MG63 (cell line): ENCODE measurements around the gene CYS1. TPM values are rescaled to one million over a fixed set of nuclear protein-coding genes. Genes with fewer than 3 reads are reported as not detected.
"Not testable (repeated sequence)": the region's sequence is repeated elsewhere in the genome, so short reads cannot be mapped to it uniquely, and the experiment has no call there.

Experiments
- DNase-seq: peaks from one replicate; pipeline ENCODE4 v3.0.0-alpha.2; 2020
- H3K27me3 ChIP-seq: fragments of 250-450 bp; sonication (Bioruptor Pico); 2 replicates; pipeline ENCODE4 v1.5.1; 2020; ENCODE audit warnings: mild to moderate bottlenecking, moderate library complexity
- H3K36me3 ChIP-seq: fragments of 250-450 bp; sonication (Bioruptor Pico); 2 replicates; pipeline ENCODE4 v1.5.1; 2020; ENCODE audit warnings: mild to moderate bottlenecking, moderate library complexity
- H3K4me3 ChIP-seq: fragments of 250-450 bp; sonication (Bioruptor Pico); 2 replicates; pipeline ENCODE4 v1.5.1; 2020; ENCODE audit warnings: mild to moderate bottlenecking, moderate library complexity
- H3K9me3 ChIP-seq: fragments of 250-450 bp; sonication (Bioruptor Pico); 2 replicates; pipeline ENCODE4 v1.5.1; 2020; ENCODE audit warnings: mild to moderate bottlenecking, moderate library complexity
- total RNA-seq: library from RNA; depleted of rRNA; stranded (reverse); fragments of >200 nt; shearing (Covaris generic); gene quantifications from 2 replicates; pipeline ENCODE4 v1.2.3, GENCODE V29; 2014; ENCODE audit warnings: low replicate concordance

CYS1 gene
- total RNA-seq, 1 experiment from 2014 or later, result 2.0 TPM

DNA sequence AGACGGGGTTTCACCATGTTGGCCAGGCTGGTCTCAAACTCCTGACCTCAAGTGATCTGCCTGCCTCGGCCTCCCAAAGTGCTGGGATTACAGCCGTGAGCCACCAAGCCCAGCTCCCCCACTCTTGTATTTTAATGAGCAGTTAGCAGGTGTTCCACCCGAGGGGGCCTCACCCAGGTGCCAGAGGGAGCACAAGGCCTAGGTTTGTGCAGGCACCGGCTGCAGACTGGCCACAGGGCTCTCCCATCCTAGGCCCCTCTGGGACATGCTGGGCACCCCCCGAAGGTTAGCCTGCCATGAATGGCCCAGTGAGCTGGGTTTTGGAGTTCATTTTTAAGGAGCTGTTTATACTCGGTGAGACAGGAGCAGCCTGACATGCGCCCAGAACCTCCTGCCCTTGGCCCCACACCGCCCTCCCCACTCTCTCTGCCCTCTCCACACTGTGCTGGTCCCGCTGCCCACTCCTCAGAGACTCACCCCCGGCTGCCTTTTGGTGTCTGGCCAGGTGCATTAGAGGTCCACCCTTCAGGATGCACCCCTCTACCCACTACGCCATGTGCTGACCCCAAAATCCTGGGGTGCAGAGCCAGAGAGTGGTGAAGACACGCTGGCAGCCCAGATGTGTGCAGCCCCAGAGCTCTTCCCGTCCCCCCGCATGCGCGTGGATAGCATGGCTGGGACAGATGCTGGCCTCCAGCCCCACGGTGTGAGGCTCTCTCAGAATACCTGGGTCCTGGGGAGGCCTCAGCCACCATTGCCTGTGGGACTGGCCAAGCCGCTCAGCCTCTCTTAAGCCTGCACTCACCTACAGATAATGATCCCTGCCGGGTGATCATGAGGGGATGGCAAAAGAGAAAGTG is 48.1 kb downstream of the CYS1 start:
- H3K9me3 ChIP-seq, result no peaks in the 10 kb centered on the region
- no peaks in the 10 kb centered on the region for H3K36me3 ChIP-seq
- H3K4me3 ChIP-seq, result no peak overlapping the region
- no peak for DNase-seq
- H3K27me3 ChIP-seq, result no peaks in the 10 kb centered on the region

DNA sequence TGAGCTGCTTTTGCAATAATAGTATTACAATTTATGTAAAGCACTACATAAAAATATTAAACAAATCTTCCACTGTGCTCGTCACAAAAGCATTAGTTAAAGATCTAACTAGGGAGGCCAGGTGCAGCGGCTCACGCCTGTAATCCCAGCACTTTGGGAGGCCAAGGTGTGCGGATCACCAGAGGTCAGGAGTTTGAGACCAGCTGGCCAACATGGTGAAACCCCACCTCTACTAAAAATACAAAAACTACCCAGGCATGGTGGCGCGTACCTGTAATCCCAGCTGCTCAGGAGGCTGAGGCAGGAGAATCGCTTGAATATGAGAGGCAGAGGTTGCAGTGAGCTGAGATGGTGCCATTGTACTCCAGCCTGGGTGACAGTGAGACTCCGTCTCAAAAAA is 49.4 kb downstream of the CYS1 start:
- H3K27me3 ChIP-seq, H3K9me3 ChIP-seq, H3K36me3 ChIP-seq, DNase-seq, H3K4me3 ChIP-seq: not testable (repeated sequence)

DNA sequence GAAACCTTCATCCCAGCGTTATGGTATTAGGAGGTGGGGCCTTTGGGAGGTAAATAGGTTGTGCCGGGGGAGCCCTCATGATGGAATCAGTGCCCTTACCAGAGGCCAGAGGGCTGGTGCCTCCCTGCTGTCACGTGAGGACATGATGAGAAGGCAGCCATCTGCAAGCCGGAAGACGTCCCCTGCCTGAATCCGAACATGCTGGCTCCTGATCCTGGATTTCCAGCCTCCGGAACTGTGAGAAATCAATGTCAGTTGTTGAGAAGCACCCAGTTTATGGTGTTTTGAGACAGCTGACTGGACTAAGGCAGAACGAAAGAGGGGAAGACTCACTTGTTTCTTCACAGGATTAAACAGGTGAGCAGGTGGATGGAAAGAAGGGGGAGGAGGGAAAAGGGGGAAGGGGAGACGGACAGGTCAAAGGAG is 49.9 kb downstream of the CYS1 start:
- H3K4me3 ChIP-seq, result no peak overlapping the region
- H3K36me3 ChIP-seq, result no peaks in the 10 kb centered on the region
- DNase-seq, result no peak
- no peaks in the 10 kb centered on the region for H3K27me3 ChIP-seq
- H3K9me3 ChIP-seq, result no peaks in the 10 kb centered on the region

DNA sequence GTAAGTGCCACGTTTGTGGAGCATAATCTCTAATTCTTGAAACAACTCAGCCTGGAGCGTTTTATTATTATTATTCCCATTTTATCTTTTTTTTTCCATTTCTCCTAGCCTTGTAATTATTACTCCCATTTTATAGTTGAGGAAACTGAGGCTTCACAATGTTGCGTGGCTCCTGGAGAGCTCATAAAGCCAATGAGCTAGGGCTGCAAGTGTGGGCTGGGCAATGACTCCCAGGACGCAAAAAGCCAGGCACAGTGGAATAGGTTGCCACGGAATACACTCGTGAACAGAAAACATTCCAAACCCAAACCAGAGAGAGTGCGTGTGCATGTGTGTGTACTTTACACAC is 50.4 kb downstream of the CYS1 start:
- no peak for DNase-seq
- Histone ChIP-seq H3K36me3 (no peaks in the 10 kb centered on the region), H3K9me3 (no peaks in the 10 kb centered on the region), H3K27me3 (no peaks in the 10 kb centered on the region), H3K4me3 (no peak overlapping the region)

DNA sequence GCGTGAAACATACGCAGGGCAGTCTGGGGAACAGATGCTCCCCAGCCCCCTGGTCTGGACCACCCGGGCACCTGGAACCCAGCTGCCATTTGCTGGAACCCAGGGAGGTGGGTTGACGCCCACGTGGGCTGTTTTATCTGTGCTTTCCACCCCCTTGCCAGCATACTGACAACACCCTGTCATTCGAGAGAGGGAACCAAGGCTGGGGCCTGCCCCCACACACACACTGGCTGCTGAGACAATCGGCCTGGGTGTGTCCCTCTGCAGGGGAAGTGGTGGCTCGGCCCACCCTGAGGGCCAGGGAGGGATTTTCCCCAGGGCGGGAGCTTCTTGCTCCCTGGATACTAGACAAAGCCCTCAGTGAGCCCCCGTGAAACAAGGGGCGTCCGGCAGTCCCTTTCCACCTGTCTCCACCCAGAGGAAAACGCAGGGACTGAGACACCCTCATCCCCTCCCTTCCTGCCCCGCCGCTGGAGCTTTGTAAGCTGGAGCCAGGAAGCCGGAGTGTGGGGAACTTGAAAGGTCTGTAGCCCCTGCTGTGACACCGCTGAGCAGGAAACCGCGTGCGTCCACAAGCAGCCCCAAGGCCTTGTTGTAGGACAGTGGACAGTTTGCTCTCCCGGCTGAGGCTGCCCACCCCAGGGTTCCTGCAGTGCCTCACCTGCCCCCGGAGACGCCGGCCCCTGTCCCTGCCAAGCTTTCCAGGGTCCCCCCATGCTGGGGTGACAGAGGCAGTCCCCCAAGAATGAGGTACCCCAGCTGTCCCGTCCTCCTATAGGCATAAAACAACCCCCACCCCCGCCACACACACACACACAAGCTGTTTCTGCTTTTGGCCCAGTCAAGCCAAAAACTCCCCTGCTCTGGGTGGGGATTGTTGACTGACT is 51.0 kb downstream of the CYS1 start:
- no peak for DNase-seq

DNA sequence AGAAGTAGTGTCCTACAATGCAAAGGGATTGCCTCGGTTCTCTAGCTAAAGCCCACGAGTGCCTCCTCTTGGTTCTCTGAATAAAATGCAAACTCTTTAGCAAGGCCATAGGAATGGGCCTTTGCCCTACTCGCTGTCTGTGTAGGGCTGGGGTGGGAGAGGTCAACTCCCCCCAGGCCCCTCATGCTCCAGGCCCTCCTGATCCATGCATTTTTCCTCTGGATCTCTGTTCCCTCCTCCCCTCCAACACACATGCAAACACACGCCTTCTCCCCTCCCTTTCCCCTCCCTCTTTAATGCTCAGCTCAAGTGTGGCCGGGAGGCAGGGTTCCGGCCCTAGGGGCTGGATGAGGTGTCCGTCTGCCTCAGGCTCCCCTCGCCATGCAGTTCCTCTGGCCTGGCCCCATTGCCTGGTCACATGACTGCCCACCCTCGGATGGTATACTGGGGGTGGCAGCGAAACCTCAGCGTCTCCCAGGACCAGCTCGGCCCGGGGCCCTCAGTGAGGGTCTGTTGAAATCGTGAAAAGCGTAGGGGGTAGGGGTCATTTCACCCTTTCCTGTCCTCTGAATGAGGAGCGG is 51.7 kb downstream of the CYS1 start:
- no peaks in the 10 kb centered on the region for H3K27me3 ChIP-seq
- no peak overlapping the region for H3K4me3 ChIP-seq
- no peaks in the 10 kb centered on the region for H3K36me3 ChIP-seq
- H3K9me3 ChIP-seq, result no peaks in the 10 kb centered on the region
- no peak for DNase-seq

More for the DNA sequence above, 51.0 kb downstream of the CYS1 start:
- no peaks in the 10 kb centered on the region for H3K9me3 ChIP-seq
- H3K27me3 ChIP-seq, result no peaks in the 10 kb centered on the region
- no peak overlapping the region for H3K4me3 ChIP-seq
- H3K36me3 ChIP-seq, result no peaks in the 10 kb centered on the region

DNA sequence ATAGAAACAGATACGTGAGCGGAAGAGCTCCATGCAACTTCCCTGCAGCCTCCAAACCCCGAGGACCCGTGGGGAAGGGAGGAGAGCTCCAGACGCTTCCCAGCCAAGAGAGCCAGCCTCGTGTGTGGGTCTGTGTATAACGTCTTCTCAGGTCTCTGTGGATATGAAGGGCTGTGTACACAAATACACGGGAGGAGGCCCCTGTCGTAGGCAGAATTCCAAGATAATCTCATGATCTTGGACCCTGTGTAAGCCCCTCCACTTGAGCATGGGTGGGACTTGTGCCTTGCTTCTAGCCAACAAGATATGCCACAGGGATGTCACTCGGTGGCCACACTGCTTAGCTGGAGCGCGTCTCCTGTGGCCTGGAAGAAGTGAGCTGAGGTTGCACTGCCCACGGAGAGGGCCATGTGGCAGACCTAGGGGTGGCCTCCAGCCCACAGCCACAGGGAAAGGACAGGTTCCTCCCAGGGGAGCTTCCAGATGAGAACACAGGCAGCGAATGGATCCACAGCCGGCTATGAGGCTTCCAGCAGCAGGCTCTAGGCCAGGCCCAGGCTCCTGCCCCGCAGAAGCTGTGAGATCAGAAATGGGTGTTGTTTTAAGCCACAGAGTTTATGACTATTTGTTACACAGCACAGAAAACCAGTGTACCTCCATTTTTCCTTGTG is 52.4 kb downstream of the CYS1 start:
- no peak overlapping the region for H3K4me3 ChIP-seq
- H3K27me3 ChIP-seq, result no peaks in the 10 kb centered on the region
- H3K9me3 ChIP-seq, result no peaks in the 10 kb centered on the region
- DNase-seq, result no peak
- H3K36me3 ChIP-seq, result no peaks in the 10 kb centered on the region

DNA sequence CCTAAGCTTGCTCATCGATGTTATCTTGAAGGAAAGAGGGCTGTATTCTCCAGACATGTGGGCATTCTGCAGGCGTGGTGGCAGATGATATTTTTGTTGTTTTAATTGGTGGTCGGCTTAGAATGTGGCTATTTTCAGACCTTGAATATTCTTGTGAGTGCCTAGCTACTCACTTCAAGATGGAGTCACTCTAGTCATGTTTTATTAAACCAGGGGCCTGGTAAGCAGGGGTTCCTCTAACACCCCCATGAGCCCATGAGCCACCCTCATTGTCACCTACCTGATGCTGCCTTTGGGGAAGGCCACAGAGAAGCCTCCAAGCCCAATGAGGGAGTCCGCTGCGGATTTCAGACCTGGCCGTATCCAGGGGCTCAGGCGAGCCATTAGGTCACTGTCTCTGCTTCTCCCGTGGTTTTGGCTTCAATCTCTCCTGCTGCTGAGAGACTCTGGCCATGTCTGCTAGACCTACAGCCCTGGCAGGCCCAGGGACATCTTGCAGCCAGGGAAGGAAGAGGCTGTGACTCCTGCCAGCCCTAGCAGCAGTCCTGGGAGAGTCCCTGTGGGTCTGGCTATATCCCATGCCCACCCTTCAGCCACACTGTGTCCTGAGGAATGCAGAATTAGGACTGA is 53.2 kb downstream of the CYS1 start:
- Histone ChIP-seq H3K4me3 (no peak overlapping the region), H3K27me3 (no peaks in the 10 kb centered on the region), H3K9me3 (no peaks in the 10 kb centered on the region), H3K36me3 (no peaks in the 10 kb centered on the region)
- DNase-seq, result no peak

DNA sequence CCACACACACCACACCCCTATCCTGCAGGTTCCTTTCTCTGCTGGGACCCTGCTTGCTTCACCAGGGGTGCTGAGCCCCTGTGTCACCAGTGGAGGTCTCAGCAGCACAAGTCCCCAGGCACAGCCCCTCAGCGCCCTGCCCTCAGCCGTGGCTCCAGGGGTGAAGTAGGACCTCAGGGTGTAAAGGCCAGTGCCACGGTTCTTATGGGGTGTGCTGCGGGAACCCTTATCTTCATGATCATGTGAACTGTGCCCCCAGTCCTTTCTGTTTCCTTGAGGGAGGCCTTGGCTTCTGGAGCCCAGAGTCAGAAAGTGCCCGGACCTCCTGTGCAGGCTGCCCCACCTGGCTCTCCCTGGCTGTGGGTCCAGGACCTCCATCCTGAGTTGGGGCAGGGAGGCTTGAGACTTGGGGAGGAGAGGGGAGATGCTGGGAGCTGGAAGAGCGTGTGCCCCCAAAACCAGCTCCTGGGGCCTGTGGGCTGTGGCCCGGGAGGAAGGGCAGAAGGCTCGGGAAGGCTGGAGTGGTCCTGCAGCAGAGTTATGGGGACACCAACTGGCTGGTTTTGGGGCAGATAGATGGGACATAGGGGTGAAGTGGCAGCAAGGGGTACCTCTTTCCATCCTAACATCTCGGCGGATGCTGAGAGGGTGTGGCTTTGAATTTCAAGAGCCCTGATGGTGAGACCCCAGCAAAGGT is 57.1 kb downstream of the CYS1 start:
- H3K4me3 ChIP-seq, result no peak overlapping the region
- H3K27me3 ChIP-seq, result no peaks in the 10 kb centered on the region
- no peaks in the 10 kb centered on the region for H3K9me3 ChIP-seq
- no peaks in the 10 kb centered on the region for H3K36me3 ChIP-seq
- DNase-seq, result no peak

DNA sequence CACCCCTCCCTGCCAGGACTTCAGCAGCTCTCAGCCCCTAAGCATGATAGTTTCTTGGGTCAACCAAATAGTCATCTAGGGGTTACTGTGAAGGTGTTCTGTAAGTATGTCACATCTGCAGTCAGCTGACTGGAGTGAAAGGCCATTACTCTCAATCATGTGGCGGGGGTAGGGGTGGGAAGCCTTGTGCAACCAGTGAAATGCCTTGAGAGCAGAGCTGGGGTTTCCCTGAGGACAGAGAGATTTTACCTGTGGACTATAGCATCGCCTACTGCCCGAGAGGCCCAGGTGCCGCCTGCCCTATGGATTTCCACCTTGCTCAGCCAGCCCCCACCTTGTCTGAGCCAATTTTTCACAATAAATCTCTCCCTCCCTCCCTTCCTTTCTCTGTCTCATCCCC is 57.8 kb downstream of the CYS1 start:
- no peak for DNase-seq
- Histone ChIP-seq H3K4me3 (no peak overlapping the region), H3K27me3 (no peaks in the 10 kb centered on the region), H3K36me3 (no peaks in the 10 kb centered on the region), H3K9me3 (no peaks in the 10 kb centered on the region)

DNA sequence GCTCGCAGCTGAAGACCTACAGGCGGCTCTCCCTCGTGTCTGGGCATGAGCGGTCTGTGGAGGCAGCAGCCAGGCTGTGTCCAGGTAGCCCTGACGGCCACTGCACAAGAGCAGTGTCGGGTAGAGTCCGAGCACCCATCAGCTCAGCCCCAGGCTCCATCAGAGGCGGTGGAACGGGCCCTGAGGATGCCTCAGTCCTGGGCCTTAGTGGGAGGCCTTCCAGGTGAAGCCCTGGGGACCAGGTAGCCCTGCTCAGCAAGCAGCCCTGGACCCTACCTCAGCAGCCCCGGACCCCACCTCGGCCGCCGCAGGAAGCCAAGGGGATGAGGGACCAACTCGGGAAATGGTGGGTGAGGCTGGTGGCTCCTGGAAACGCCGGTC is 58.2 kb downstream of the CYS1 start:
- Histone ChIP-seq H3K36me3 (no peaks in the 10 kb centered on the region), H3K27me3 (no peaks in the 10 kb centered on the region), H3K4me3 (no peak overlapping the region), H3K9me3 (no peaks in the 10 kb centered on the region)
- DNase-seq, result no peak

DNA sequence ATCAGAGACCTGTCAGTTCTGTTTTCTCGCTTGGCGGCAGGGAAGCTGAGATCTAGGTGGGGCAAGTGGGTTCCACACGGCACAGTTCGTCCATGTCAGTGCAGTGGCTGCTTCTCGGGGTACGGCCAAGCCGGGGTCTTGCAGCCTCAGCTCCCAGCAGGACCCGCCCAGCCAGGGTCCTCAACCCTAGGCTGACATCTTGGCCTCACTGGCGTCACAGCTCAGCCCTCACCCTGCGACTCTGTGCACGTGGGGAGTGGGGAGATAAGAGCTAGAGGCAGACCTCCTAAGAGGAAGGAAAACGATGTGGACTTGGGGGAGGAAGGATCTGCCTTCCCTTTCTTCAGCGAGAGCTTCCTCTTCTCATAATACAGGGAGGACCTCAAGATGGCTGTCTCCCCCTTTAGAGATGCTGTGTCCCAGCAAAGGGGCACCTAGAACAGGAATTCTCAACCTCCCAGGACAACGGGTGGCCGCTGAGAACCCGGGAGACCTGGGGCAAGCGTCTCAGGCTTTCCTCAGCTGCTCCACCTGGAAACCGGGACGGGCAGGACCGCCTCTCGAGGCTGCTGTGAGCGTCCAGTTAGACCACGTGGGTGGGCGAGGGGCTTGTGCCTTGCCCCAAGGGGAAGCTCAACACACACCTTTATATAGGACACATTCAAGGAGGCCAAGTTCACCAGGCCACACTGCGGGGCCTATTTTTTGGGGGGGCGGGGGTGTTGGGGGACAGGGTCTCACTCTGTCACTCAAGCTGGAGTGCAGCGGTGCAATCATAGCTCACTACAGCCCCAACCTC is 60.4 kb downstream of the CYS1 start:
- Histone ChIP-seq H3K36me3 (no peaks in the 10 kb centered on the region), H3K4me3 (no peak overlapping the region), H3K9me3 (no peaks in the 10 kb centered on the region), H3K27me3 (no peaks in the 10 kb centered on the region)
- DNase-seq, result no peak

DNA sequence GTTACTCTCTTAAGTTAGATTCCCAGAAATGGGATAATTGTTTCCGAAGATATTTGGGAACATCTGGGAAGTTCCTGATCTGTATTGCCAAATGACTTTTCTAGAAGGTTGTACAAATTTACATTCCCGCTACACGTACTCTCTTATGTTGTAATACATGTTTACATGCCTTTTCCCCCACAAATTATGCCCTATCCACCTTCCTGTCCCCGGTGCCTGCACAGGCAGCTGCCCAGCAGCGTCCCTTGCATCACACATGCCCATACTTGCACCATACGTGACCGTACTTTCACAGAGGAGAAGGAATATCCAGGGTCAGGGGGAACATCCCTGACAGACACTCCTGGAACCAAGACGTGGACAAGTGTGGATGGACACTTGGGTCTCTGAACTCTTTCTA is 61.0 kb downstream of the CYS1 start:
- H3K27me3 ChIP-seq, result no peaks in the 10 kb centered on the region
- no peak overlapping the region for H3K4me3 ChIP-seq
- H3K36me3 ChIP-seq, result no peaks in the 10 kb centered on the region
- H3K9me3 ChIP-seq, result no peaks in the 10 kb centered on the region
- DNase-seq, result no peak

DNA sequence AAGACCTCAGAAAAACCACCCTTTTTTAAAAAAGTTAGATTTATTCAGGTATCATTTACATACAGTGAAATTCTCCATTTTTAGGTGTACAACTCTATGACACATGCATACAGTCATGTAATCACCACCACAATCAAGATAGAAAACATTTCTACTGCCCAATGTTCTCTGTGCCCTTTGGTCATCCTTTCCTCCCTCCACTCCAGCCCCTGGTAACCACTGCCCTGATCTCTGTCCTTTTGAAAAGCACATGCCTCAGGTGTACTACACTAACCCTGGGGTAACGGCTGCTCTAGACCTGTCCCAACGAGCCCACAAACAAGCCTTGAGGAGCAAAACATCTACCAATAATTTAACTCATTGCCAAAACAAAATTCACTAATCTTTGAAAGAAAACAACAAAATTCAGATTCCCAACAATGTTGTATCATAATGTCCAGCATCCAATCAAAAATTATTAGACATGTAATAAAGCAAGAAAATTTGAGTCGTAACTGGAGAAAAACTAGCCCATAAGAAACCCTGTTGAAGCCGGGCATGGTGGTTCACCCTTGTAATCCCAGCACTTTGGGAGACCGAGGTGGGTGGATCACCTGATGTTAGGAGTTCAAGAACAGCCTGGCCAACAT is 62.8 kb downstream of the CYS1 start:
- Histone ChIP-seq H3K27me3 (no peaks in the 10 kb centered on the region), H3K9me3 (no peaks in the 10 kb centered on the region), H3K4me3 (no peak overlapping the region), H3K36me3 (no peaks in the 10 kb centered on the region)
- no peak for DNase-seq

DNA sequence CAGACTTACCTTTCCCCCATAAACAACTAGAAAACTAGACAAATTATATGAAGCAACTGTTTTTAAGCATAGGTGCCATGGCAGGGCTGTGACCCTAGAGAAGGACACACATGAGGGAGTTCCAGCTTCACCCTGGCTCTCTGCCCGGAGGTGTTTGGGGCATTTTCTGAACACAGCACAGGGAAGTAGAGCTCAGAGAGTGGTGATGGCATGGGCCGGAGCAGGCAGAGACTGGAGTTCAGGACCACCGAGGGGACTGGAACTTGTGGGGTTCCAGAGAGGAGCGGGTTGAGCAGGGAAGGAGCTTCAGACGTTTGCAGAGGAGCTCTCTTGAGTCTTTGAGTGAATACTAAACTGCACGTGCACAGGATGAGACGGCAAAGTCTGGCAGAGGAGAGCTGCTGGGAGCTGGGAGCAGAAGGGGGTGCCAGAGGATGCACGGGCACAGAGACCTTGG is 63.4 kb downstream of the CYS1 start:
- Histone ChIP-seq H3K4me3 (no peak overlapping the region), H3K27me3 (no peaks in the 10 kb centered on the region), H3K36me3 (no peaks in the 10 kb centered on the region), H3K9me3 (no peaks in the 10 kb centered on the region)
- DNase-seq, result no peak
